GM19239 (cell line): ENCODE data around the gene RBM7.

ENCODE experiments used
- DNase-seq: peaks from one replicate; pipeline ENCODE4 v3.0.0; 2011; ENCODE audit warnings: low spot score; ENCODE audit not compliant: insufficient read length
- FAIRE-seq: peaks from 2 replicates; lab custom pipeline; 2011; peaks lifted over from hg19 to GRCh38; lab: Jason Lieb, UNC

RBM7 gene, protein sequence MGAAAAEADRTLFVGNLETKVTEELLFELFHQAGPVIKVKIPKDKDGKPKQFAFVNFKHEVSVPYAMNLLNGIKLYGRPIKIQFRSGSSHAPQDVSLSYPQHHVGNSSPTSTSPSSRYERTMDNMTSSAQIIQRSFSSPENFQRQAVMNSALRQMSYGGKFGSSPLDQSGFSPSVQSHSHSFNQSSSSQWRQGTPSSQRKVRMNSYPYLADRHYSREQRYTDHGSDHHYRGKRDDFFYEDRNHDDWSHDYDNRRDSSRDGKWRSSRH

DNA sequence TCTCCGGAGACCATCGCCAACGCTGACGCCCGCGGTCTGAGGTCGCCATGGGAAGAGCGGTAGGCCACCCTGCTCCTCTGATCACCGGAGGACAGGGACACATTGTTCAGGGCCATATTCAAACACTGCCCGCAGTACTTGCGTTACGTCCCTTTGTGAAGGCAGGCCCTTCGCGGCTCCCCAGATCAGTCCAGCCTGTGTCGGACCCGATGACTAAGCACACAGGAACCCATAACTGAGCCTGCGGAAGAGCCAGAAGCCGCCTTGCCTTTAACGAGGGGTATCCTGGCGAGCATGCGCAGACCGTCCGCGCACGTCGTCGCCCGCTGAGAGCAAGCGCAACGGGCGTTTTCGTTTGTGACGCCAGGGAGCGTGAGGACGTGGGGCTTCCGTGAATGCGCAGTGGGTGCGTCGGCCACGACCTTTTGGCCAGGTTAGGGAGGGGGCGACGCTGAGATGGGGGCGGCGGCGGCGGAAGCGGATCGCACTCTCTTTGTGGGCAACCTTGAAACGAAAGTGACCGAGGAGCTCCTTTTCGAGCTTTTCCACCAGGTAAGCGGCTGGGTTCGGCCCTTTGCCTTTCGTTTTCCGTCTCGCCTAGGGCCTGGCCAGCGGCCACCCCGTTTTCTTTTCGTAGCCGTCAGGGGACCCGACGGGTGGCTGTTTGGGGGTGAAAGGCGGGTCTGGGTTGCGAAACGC, at the start of gene RBM7, which contains the start of gene C11orf71:
Gene RBM7 (plus strand): TSS at position 451 of the 699 bp plus-strand sequence. CDS start 6 bp downstream, at position 457.
Gene C11orf71 (minus strand): TSS at position 296 of the 699 bp plus-strand sequence. CDS start 180 bp downstream, at position 116.
- peak; percentile 78 for DNase-seq
- peak; percentile 100 for FAIRE-seq

DNA sequence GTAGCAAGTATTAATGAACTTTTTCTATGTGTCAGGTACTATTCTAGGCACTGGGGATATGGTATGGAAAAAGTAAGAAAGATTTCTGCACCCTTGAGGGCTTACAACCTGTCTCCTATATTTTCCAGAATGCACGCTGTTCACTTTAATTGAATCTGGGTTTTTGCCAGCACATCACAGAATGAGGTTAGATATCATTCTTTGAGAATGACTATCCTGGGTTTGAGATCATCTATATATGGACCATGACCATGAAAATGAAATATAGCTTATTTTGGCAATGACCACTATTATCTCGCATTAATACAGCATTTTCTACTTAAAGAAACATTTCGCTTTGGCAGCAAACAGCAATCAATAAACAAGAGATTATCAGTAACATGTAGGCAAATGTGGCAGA, 47.0 kb upstream of the RBM7 start:
- no peak for FAIRE-seq
- no peak for DNase-seq

DNA sequence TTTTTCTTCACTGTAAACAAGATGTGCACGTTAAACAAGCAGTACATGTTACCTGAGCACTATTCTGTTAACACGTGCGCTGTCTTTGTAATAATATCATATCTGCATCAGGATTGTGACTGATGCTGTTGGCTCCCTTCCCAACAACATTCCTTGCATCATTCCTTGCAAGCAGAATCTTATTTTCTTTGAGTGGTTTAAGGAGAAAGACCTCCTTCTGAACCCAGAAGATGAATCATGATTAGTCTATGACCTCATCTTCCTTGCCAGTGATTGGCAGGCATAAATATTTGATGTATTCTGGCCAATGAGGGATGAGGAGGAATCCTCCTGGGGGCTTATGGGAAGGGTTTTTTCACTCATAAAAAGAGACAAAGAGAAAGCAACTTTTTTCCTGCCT, 46.4 kb upstream of the RBM7 start:
- FAIRE-seq (no peak), DNase-seq (no peak)

DNA sequence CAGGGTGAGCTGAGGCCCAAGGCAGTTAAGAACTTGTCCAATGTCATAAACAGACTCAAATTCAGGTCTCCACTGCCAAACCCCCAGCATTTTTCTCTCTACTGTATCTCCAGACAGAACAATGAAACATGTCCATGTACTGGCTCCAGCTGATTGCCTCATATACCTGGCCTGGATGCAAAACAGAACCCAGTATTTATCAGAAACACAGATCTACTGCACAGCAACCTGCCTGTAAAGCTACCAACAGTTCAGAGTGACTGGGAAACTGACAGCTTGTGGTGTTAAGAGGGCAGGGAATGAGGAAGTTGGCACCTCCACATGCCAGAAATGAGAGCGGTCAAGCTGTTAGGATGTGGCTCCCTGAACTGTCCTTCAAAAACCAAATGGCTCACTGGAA, 41.8 kb upstream of the RBM7 start:
- no peak for FAIRE-seq

DNA sequence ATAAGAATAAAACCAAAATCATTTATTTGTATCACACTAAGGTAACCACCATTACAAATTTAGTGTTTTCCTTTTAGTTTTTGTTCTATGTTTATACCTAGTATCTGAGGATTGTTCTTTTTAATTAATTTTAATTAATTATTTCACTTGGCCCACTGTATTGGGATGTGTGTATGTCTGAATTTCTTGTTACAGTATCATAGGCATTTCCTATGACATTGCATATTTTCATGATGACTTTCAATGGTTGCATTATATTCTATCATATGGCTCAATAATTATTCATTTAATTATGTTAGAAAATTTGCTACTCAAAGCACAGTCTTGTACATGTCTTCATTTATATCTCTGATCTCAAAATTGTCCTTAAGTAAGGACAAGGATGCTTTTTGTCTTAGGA, 41.1 kb upstream of the RBM7 start:
- FAIRE-seq (no peak), DNase-seq (no peak)

More for the DNA sequence above, 41.8 kb upstream of the RBM7 start:
- DNase-seq, result no peak

DNA sequence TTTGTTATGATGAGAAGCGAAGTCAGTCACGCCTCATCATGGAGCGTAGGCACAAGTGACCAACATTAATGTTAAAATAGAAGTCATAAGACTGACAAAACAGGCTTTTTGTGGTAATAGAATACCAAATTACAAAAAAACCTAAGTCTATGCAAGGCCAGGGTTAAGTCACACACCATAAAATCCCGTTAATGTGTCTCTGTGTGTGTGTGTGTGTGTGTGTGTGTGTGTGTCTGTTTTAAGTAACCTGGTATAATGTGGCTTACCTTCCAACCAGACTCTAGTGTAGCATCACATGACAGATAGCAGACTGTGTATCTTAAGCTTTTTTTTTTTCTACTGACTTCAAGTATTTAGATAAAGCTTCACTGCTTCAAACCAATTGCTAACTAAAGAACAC, 38.1 kb upstream of the RBM7 start:
- FAIRE-seq, result no peak
- DNase-seq, result no peak

DNA sequence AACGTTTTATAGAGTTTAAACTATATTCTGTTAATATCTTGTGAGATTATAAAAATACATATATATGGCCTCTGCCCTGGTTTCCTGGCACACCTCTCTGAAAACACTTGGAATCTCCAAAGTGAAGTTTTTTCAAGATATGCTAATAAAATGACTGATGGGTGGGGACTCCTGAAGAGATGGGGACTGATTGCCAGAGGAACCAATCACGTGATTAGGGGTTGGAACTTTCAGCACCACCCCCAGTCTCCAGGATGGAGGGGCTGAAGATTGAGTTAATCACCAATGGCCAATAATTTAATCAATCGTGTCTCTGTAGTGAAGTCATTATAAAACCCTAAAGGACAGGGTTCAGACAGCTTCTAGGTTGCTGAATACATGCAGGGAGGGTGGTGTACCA, 37.5 kb upstream of the RBM7 start:
- FAIRE-seq (no peak), DNase-seq (no peak)

DNA sequence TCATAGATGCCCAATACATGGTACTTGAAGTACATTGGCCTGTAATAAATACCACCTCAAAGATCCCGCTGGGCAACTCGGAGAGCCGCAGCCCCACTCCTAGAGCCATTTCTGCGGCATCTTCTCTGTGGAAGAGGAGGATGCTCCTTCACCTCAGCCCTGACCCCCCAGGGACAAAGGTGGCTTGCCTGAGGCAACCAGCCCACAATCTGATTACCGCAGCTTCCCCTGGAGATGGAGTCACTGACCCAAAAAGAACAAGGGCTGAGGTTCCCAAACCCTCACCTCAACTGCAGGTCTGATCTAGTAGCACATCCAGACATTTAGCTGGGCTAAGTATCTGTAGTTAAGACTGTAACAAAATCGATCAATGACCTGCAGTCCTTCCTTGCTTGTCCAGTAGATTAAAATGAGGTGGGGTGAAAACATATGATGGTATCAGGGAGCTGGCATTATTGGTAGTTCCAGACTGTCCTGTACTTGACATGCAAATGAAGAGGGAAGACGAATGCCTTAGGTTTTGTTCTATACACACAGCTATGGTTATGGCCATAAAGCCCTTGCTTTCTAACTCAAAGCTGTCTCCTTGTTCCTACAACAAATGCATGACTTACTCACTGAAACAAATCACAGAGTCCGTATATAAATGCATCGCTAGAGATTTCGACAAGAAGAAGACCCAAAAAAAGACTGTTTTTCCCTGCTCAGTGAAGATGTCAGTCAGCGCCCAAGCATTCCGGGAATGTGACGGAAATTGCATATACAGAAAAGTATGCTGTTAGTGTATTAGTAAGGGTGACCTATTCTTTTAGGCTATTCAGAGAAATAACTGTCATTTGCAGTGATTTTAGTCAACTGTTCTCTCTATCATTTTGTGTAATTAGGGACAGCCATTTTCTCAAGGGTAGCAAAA, 33.9 kb upstream of the RBM7 start:
- FAIRE-seq, result no peak
- DNase-seq, result no peak

DNA sequence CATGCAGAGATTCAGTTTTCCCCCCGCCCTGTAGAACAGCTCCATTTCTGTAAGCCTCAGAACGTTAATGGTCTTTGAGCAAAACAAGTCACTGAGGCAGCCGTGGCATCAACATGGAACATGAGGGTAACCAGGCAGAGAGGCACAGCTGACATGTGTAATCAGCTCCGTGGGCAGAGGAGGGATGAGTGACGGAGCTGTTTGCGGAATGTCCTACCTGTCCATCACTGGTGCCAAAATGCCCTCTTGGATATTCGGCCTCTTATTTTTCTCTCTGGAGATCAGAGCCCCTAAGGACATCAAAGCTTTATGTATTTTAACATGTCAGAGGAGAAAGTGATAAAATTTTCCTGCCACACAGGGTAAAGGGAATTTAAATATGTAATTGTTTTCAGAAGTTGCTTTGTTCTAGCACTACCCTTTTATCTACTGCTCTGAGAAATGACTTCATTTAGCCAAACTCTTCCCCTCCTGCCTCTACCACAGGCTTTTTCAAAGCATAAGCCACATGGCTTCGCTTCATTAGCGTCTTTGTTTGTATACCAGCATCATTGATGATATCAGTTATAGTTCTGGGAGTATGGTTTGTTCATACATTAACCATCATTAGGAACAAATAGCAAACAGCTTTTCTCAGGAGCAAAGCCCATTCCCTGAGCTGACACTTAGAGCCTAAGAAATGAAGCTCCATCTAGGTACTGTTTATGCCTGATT, 33.1 kb upstream of the RBM7 start:
- DNase-seq (no peak), FAIRE-seq (no peak)

DNA sequence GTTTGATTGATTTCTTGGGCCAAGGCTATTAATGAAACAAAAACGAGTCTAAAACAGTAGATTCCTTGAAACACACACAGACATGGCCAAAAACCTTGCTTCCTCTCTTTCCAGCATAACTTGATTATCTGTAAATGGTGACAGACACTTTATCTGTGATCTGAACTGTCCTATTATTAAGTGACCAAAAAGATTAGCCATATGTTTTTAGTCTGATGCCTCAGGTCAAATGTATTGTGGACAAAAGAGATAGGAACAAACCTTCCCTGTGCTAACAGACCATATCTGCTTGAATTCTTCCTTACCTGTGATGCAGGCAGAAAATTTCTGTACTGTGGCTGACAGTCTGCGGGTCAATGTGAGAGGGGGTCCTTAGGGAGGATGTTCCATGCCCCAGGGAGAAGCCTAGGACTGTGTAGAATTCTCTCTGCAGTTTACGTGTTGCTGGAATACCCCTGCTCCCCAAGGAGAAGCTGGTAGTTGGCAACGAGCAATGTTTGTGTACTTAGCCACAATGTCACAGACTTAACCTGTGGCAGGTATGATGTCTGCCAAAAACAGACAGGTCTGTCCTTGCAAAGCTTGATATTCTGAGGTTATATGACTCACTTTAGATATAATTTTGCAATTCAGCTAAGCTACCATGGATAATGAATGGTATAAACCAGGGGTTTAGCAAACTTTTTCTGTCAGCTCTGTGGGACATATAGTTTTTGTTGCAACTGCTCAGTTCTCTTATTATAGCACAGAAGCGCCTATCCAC, 31.4 kb upstream of the RBM7 start:
- FAIRE-seq (no peak), DNase-seq (no peak)

DNA sequence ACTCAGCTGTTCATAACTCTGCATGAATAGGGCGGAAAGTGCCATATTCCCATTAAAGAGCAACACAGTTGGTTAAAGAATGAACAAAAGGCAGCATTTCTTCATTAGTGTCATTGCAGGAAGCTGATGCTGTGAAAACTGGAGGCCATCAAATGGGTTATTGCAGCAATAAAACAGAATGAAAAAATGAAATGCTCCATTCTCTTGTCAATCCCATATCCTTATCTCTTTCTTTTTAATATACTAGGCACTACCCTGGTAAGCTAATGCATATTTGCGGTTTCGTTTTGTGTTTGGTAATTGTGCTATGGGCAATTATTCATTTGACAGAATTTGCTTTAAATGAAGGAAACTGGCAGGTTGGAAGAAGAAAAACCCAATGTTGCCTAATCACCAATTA, 25.4 kb upstream of the RBM7 start:
- FAIRE-seq (no peak), DNase-seq (no peak)

DNA sequence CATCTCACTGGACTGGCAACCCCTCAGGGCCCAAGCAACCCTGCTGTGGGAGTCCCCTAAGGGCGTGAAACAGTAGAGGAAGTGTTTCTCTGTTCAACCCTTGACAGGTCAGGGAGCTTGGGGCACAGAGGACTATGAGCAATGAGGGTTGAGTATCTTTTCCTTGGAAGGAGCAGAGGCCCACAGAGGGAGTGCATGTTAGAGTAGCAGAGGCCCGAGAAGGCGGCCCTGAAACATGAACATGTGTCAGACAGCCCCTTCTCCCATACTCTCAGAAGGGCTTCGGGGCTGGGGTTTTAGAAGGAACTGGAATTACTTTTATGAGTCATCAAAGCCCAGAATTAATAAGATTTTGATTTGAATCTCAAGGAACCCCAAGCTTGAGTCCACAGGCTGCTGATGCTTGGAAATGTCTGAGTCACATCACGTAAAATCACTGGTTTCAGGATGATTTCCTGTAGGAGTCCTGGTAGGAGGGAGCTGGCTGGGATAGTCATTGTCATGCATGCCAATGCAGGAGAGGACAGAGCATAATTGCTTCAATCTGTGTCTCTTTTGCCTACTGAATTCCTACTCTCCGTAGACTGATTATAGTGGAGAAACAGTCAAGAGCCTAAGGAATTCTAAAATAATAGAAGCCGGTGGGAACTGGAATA, 22.7 kb upstream of the RBM7 start:
- no peak for DNase-seq
- no peak for FAIRE-seq

DNA sequence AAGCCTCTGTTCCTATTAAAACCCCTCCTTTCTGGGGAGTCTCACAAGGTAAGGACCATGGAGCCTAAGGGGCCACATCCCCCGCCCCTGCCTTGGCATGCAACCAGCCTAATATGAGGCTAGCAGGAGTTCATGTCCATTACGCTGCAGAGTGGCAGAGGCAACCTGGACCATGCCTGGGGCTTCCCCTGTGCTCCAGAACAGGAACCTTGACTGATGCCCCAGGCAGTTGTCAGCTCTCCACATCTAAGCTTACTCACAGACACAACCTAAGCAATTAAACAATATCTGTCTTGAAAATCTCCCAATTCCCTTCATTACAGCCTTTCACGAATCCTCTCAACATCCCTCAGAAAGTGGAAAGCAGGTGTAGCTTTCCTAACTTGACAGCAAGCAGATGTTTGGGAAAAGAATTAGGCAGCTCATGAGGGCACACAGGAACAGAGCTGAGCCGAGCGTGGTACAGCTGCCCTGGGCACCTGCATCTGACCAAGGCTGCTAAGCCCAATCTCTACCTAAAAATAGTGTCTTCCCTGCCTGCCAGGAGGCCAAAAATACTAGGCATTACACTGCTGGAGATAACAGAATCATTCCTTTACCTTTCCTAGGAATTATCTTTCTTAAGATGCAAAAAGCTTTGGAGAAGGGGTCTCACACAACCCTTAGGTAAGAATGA, 20.9 kb upstream of the RBM7 start:
- DNase-seq (no peak), FAIRE-seq (no peak)

DNA sequence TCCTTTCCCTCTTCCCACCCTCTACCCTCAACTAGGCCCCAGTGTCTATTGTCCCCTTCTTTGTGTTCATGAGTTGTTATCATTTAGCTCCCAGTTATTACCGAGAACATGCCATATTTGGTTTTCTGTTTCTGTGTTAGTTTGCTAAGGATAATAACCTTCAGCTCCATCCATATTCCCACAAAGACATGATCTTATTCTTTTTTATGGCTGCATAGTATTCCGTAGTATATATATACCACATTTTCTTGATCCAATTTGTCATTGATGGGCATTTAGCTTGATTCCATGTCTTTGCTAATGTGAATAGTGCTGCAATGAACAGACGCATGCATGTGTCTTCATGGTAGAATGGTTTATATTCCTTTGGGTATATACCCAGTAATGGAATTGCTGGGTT, 18.0 kb upstream of the RBM7 start:
- DNase-seq, result no peak

DNA sequence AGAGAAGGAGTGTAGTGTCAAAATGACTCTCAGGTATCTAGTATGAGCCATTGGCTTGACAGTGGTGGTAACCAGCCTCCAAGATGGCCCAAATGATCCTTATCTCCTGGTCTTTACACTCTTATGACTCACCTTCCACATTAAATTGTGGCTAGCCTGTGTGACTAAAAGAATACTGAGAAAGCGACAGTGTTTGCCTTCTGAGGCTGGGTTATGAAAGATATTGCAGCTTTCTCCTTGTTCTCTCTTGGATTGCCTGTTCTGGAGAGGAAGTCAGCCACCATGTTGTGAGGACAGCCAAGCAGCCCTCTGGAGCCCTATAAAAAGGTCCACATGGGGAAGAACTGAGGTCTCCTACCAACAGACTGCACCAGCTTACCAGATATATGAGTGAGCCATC, 16.0 kb upstream of the RBM7 start:
- DNase-seq (no peak), FAIRE-seq (no peak)

More for the DNA sequence above, 18.0 kb upstream of the RBM7 start:
- no peak for FAIRE-seq

DNA sequence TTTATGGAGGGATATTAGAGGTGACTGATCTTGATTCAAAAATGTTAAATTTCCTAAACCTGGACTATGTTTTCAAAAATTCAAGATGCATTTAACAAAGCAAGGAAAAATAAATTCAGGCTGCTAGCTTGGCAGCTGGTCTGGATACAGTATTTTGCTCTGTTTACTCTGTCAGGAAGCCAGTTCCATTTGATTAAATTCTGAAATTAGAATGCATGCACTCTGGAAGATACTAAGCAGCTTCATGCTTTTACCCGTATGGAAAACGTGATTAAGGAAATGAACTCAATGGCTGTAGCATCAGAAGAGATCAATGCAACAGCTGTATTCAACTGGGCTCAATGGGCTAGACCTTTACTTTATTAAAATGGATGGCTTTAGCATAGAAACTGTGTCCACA, 14.3 kb upstream of the RBM7 start:
- FAIRE-seq (no peak), DNase-seq (no peak)

DNA sequence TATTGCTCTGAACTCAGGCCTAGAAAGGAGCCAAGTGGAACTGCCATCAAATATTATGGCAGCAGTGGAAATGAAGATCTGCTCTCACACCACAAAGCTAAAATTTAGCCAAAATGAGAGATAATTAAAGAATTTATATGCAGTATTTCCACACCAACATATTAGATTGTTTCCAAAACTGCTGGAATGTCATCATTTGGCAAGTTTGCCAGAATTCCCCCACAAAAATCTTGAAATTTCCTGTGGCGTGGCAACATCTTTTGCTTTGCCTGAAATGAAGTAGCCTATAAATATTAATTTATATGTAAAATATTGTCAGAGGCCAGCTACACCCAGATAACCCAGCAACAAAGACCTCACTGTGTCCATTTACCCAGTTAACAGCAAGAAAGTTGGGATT, 13.9 kb upstream of the RBM7 start:
- FAIRE-seq (no peak), DNase-seq (no peak)
